Globus pallidus (tissue), 1 donor: Measurements from ENCODE around the gene CPNE4.

Experiments used
- DNase-seq: peaks from one replicate; pipeline ENCODE4 v3.0.0-alpha.2; 2015; ENCODE audit warnings: low spot score

CPNE4 gene

GRCh38 chr3:131694376-131694775, 340.4 kb downstream of the CPNE4 start:
- DNase-seq = no peak

DNA sequence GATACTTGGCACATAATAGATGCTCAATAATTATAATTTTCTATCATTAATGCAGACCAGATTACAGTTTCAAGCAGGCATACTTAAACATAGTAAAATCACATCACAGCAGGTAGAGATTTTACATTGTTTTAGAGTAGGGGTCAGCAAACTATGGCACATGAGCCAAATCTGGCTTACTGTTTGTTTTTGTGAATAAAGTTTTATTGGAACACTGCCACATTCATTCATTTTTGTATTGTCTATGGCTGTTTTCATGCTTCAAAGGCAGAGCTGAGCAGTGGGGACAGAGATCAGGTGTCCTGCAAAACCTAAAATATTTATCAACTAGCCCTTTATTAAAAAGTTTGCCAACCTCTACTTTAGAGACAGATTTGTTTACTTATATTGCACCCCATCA, 342.5 kb downstream of the CPNE4 start:
- DNase-seq = no peak

GRCh38 chr3:131690800-131691199, 344.0 kb downstream of the CPNE4 start:
- no peak for DNase-seq

DNA sequence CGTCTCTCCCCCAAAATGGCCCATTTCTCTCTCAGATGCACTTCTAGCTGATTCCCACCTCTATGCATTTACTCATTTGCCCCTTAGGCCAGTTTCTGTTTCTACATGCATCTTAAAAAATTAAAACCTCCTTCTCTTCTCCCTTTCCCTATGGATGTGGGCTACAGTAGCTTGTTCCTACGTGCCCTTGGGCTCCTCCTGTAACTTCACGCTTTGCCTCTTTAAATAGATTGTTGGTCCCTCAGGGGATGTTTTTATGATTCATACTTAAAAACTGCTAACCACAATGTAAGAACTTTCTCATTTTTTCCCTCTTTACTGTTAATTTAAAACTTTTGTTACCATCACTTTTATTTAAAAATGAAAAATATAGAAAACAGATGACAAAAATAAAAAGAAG, 346.4 kb downstream of the CPNE4 start:
- DNase-seq = no peak

- DNase-seq = no peak
These were observed 365.2 kb downstream of the CPNE4 start for GRCh38 chr3:131669600-131669999.

DNA sequence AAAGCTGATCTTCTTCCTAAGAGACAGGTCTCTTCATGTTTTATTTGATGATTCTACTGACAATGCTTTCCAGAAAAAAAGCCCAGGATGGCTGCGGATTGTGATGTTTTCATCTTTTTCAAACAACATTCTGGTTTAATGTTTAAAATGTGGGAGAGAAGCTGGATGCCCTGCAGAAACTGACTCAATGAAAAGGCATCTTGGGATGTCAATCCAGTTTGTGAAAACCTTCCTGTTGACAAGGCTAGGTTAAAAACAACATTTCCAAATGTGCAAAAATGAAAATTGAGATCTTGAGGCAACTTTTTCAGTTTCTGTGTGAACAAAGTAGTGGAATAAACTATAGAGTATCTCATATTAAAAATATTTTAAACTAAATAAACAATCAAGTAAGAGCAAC, 376.0 kb downstream of the CPNE4 start:
- no peak for DNase-seq

DNA sequence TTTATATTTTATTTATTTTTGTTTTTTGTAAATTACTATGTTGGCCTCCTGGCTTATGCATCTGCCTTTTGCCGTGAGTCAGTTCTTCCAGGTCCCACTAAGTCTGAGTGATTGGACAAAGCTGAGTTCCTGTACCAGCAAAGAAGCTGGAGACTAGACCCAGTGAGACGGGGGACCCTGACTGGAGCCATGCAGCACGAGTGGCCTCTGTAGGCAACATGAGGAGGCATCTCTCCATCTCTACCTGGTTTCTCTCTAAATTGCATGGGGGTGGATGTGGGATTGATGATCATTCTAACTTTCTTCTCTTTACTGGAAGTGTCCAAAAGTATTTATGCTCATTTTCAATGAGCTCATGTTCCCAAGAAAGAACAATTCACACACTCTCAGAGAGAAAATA, 376.7 kb downstream of the CPNE4 start:
- no peak for DNase-seq

DNA sequence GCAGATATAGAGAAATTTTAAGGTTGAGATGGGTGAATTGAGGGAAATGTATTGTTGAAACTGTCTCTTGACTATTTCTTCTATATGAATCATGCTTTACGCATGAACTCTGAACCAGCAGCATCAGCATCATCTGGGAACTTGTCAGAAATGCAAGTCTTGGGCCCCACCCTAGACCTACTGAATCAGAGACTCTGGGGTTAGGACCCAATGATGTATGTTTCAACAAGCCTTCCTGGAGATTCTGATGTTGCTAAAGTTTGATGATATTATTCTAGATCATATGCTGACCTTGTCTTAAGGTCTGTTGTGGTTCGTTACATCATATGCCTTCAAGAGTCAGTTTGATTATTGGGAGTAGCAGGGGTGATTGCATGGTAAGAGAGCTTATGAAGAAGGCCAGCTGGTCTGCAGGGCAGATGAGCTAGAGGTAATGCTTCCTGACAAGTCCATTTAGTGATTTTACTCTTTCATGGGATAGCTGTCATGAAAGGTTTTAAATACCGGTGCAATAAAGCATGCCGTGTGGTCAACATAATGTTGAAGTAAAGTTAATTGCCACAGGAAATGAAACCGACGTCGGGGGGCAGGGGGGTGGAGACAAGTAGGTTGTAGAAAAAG, 379.6 kb downstream of the CPNE4 start:
- no peak for DNase-seq

DNA sequence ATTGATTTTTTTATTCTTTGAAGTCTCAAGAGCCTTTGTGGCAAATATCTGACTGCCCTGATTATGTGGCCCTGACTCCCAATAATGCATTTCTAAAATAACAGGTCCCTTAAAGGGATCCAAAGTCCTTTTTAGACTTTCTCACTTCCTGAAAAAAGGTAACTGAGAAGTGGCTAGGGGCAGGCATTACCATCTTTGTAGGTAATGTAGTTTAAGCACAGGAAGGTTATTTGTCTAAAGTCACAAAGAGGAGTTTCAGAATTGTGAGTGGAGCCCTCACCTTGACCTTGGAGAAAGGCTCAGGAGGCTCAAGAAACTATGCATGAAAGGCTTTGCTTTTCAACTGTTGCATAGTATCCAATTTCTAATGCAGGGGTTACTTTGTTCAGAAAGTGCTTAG, 389.2 kb downstream of the CPNE4 start:
- no peak for DNase-seq

GRCh38 chr3:131636266-131636775, 398.5 kb downstream of the CPNE4 start:
- no peak for DNase-seq

DNA sequence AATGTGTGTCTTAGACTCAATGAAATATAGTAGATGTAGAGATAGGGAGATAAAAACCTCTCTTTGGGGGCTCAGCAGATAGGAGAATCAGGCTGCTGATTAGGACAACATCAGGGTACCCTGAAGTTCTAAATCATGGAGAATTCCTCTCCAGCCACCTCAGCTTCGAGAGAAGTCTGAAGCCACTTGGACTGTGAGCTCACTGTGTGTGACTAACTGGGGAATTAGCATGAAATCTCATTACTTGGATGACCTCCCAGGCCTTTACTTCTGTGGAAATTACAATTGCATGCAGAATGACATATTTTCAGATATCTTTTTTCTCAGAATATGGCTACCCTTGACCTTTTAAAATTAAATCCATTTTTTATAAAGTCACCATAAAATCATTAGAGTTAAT, 404.0 kb downstream of the CPNE4 start:
- no peak for DNase-seq

- DNase-seq = no peak
These were observed 404.7 kb downstream of the CPNE4 start for GRCh38 chr3:131630097-131630496.

GRCh38 chr3:131623431-131623830, 411.4 kb downstream of the CPNE4 start:
- DNase-seq = no peak

DNA sequence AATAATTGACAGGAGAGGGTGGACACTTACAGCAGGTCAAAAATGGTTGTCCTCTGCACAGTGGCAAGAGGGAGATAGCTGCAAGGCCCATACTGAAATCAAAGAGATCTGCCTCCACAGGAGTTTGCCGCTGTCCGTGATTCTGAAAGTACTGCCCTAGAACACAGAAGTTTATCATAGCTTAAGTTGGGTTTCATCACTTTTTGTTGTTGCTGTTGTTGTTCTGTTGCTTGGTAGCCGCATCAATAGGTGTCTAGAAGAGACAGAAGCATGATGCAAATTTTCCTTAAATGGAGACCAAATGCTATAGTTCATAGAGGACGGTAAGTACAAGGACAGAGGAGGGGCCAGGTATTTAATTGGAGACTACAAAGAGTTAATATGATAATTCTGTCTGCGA, 412.1 kb downstream of the CPNE4 start:
- DNase-seq = no peak

DNA sequence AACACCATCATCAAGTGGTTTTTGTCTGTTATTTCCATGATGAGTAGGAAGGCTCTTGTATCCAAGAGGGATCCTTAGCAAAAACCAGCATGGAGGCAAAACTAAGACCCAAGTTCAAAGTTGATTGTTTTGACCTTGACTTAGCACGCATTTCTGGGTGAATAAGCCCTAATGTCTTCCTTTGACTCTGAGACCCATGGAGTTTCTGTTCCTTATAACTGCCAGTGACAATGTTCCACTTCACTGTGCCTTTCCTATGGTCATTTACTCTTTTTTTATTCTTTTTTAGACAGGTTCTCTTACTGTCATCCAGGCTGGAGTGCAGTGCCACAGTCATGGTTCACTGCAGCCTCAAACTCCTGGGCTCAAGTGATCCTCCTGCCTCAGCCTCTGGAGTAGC, 413.8 kb downstream of the CPNE4 start:
- no peak for DNase-seq

DNA sequence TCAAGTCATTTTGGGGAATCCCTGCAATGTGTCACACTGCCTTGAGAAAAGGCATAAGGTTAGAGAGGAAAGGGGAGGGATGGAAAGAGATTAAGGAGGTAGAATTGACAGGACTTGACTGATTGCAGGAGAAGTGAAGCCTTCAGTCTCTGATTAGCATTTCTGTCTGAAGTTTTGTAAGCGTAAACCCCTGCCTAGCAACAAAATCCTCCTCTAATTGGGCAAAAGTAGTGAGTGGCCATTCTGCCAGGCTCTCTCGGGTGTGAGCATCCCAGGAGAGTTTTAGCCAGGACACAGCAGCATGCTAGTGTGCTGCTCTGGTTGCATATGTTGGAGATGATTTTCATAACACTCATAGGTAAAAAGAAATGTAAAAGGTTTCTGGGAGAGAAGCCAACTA, 415.0 kb downstream of the CPNE4 start:
- no peak for DNase-seq

GRCh38 chr3:131616719-131617118, 418.1 kb downstream of the CPNE4 start:
- DNase-seq = no peak

GRCh38 chr3:131612745-131613144, 422.1 kb downstream of the CPNE4 start:
- no peak for DNase-seq

GRCh38 chr3:131610174-131610573, 424.6 kb downstream of the CPNE4 start:
- DNase-seq = no peak

- no peak for DNase-seq
These were observed 426.1 kb downstream of the CPNE4 start for GRCh38 chr3:131608741-131609140.

DNA sequence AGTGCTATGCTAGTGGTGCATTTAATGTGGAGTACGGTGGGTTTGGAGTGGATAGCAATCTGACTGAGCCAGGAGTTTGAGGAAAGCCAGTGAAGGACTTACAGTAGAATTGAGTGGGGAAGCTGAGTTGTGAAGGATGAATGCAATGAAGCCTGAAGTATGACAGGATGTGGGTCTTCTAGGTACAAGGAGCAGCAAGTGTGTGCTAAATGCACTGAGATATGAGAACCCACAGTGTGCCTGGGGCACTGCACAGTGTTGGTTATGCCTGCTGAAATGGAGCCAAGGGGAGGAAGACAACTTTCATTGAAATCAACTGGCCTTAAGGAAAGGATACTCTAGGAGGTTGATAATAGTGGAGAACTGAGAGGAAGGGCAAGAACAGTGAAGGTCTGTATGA, 426.5 kb downstream of the CPNE4 start:
- DNase-seq = no peak

DNA sequence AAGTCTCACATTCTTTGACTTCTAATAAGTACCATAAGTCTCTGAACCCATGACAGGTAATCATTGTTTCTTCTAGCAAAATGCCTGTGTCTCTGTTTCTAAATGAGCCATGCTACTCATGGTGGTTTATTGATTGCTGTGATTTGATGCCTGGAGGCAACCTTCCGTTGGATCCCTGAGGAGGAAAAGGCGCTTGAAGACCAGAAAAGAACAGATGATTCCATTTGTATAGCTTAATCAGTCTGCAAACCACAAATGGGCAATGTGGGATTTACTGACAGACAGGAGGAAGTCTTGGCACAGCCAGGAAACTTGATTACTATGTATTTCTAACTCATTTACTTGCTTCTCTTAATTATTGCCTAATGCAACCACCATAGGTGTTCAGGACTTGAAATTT, 428.9 kb downstream of the CPNE4 start:
- DNase-seq = no peak

DNA sequence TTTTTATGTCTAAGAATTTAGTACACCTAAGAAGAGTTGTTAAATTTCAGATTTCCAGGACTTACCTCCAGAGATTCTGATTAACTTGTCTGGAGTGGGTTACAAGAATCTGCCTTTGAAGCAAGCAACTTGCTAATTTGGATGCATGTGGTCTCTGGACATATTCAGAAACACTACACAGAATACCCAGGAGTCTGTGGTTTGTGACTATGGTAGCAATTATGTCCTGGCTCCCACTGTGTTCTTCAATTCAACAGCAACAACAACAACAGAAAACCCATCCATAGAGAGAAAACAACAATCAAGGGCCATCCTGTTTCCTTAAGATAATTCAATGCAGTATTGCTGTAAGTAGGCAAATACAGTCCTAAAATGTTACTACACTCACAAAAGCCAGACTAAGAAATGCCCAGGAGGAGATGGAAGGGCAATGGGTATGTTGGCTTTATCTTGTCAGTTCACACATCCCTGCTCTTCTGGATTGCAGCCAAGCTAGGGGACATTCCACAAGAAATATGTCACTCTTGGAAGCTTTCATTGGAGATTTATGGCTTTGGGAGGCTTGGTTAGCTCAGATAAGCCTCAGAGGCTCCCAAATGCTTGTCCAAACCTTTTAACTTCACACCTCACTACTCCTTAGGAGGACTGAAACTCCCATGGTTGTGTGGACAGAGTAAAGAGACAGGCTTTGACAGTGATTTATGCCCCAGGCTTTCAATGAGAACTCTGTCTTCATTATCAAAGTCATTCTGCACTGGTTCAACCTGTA, 432.6 kb downstream of the CPNE4 start:
- no peak for DNase-seq

DNA sequence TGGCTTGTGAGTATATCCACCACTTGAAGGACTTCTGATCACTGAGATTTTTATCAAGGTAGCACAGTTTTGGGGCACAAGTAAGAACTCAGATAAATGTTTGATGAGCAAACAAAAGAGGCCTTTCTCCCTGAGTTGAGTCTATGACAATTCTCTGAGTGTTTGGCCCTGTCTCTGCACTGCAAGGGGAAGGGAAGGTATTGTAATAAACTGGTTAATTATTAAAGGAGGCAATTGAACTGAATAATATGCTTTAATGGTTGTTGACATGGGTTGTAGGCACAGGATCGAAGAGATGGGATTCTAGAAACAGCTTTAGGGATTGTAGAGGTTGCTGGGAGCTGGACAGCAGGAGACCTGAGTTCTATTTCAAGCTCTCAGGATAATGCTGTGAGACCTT, 437.0 kb downstream of the CPNE4 start:
- no peak for DNase-seq
